ENCODE measurements around the gene CTNNA3.

The CTNNA3 gene

GRCh38 chr10:66848856-66849255 lies 847.1 kb downstream of the CTNNA3 start:
- TF ChIP-seq, protein P1, sequence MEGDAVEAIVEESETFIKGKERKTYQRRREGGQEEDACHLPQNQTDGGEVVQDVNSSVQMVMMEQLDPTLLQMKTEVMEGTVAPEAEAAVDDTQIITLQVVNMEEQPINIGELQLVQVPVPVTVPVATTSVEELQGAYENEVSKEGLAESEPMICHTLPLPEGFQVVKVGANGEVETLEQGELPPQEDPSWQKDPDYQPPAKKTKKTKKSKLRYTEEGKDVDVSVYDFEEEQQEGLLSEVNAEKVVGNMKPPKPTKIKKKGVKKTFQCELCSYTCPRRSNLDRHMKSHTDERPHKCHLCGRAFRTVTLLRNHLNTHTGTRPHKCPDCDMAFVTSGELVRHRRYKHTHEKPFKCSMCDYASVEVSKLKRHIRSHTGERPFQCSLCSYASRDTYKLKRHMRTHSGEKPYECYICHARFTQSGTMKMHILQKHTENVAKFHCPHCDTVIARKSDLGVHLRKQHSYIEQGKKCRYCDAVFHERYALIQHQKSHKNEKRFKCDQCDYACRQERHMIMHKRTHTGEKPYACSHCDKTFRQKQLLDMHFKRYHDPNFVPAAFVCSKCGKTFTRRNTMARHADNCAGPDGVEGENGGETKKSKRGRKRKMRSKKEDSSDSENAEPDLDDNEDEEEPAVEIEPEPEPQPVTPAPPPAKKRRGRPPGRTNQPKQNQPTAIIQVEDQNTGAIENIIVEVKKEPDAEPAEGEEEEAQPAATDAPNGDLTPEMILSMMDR (IDR thresholded peaks at IDR 0.05; ENCODE audit: insufficient read depth, low read depth, low read length, missing control alignments), result no peak
- DNase-seq (ENCODE audit: low read depth), result no peak

DNA sequence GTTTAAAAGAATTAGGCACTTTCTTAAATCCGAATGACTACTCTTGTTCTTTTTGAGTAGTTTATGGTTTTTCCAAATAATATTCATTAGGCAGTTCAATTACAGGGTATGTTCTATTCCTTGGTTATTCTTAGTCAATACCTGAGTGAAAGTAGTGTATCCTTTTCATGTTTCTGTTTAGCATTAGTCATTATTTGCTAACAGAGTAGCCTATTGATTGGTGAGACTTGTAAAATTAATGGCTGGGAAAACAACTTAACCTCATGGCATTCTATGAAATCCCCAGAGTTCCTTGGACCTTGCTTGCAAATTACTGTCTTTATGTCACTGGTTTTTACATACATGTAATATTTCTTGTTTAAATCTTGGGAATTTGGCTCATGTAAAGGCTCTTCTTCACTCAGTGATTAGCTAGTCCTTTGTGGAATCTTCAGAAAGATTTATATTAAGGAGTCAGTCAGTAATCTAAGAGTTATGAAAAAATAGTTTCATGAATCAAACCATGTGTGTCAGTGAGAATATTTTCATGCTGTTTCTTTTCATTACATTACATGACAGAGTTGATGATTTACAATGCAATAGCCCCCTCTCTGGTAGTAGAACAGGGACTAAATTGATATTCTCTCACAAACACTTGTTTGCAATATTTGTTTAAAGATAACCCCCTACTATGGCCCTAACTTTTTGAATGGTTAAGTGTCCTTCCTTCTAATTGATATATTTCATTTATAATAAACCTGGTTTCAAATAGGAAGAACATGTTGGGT lies 851.6 kb downstream of the CTNNA3 start:
- no peak overlapping the region for H3K4me3 ChIP-seq (ENCODE audit: low read length)
- TF ChIP-seq, protein P1 (IDR thresholded peaks at IDR 0.05; ENCODE audit: insufficient read depth, low read depth, low read length, missing control alignments), result no peak
- no peak for DNase-seq (ENCODE audit: low read depth)

More at GRCh38 chr10:66848856-66849255, 847.1 kb downstream of the CTNNA3 start:
- no peak overlapping the region for H3K4me3 ChIP-seq (ENCODE audit: low read length)

GRCh38 chr10:66843396-66843795 lies 852.6 kb downstream of the CTNNA3 start:
- no peak for DNase-seq (ENCODE audit: low read depth)

GRCh38 chr10:66842867-66843266 lies 853.1 kb downstream of the CTNNA3 start:
- no peak overlapping the region for H3K4me3 ChIP-seq (ENCODE audit: low read length)
- TF ChIP-seq, protein P1 (IDR thresholded peaks at IDR 0.05; ENCODE audit: insufficient read depth, low read depth, low read length, missing control alignments), result no peak
- no peak for DNase-seq (ENCODE audit: low read depth)

More at GRCh38 chr10:66843396-66843795, 852.6 kb downstream of the CTNNA3 start:
- TF ChIP-seq, protein P1 (IDR thresholded peaks at IDR 0.05; ENCODE audit: insufficient read depth, low read depth, low read length, missing control alignments), result no peak
- no peak overlapping the region for H3K4me3 ChIP-seq (ENCODE audit: low read length)

DNA sequence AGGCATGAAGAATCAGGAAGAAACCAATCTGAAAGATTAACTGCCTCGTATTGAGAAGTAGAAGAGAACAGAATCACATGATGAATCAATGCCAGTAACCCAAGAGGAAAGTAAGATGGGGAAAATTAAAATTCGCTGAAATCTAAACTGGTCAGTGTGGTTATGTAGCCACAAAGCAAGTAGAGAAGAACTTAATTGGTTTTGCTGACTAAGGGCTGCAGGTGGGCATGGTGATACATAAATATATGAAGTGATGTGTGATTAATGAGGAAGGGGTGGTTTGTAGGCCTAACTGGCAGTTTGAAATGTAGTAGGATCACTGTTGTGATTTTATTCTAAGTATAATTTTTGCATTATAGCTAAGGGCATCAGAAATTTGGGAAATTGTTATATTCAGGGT lies 853.6 kb downstream of the CTNNA3 start:
- TF ChIP-seq, protein P1 (IDR thresholded peaks at IDR 0.05; ENCODE audit: insufficient read depth, low read depth, low read length, missing control alignments), result no peak
- no peak overlapping the region for H3K4me3 ChIP-seq (ENCODE audit: low read length)
- no peak for DNase-seq (ENCODE audit: low read depth)

DNA sequence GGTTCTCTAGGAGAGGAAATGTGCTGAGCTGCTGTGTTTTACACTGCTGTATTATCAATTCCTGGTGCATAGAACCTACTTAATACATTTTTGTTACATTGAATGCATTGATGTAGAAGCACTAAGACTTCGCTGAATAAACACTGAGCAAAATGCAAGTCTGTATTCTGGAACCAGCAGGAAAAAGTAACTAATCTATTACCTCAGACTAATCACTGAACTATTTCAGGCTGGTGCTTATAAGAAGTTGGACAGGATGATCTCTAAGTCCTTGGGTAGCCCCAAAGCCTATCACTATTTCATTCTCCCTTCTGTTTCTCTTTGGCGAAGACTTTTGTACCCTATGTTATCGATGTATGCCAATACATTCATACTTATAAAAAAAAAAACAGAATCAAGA lies 857.3 kb downstream of the CTNNA3 start:
- DNase-seq (ENCODE audit: low read depth), result no peak
- H3K4me3 ChIP-seq (ENCODE audit: low read length), result no peak overlapping the region
- TF ChIP-seq, protein P1 (IDR thresholded peaks at IDR 0.05; ENCODE audit: insufficient read depth, low read depth, low read length, missing control alignments), result no peak

DNA sequence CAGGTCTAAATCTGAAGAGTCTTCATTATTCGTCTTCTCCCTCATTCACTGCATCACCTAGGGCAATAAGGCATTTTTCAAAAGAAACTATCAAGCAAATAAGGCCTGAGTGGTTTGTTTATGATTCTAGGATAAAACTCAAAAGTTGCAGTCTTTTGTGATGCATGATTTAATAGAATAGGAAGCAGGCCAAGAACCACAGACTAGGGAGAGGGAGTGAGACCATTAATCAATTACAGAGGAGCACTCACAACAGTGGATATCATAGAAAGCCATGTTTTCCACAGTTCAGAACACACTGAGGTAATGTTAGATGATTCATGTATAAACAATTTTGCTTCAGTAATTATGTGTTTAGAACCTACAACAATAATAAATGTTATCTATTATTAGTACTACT lies 858.0 kb downstream of the CTNNA3 start:
- no peak for DNase-seq (ENCODE audit: low read depth)
- TF ChIP-seq, protein P1 (IDR thresholded peaks at IDR 0.05; ENCODE audit: insufficient read depth, low read depth, low read length, missing control alignments), result no peak
- H3K4me3 ChIP-seq (ENCODE audit: low read length), result no peak overlapping the region

Measured in epithelial cell of esophagus (primary cell).